Fibroblast of skin of back (primary cell): ENCODE results near the gene WASHC2A.
"Not testable (repeated sequence)": the region's sequence is repeated elsewhere in the genome, so short reads cannot be mapped to it uniquely, and the experiment has no call there.

ENCODE experiments used
- DNase-seq: peaks from one replicate; pipeline ENCODE4 v3.0.0-alpha.2; 2013

Gene WASHC2A

GRCh38 chr10:50075139-50075538, 7.4 kb downstream of the WASHC2A start:
- not testable (repeated sequence) for DNase-seq

GRCh38 chr10:50075544-50075943, 7.8 kb downstream of the WASHC2A start:
- not testable (repeated sequence) for DNase-seq

- not testable (repeated sequence) for DNase-seq
Measured at GRCh38 chr10:50091304-50091703, 23.6 kb downstream of the WASHC2A start.

- DNase-seq, result not testable (repeated sequence)
Measured at GRCh38 chr10:50092928-50093327, 25.2 kb downstream of the WASHC2A start.

- not testable (repeated sequence) for DNase-seq
Measured at GRCh38 chr10:50094630-50095029, 26.9 kb downstream of the WASHC2A start.

GRCh38 chr10:50095402-50095801, 27.6 kb downstream of the WASHC2A start:
- DNase-seq, result not testable (repeated sequence)

DNA sequence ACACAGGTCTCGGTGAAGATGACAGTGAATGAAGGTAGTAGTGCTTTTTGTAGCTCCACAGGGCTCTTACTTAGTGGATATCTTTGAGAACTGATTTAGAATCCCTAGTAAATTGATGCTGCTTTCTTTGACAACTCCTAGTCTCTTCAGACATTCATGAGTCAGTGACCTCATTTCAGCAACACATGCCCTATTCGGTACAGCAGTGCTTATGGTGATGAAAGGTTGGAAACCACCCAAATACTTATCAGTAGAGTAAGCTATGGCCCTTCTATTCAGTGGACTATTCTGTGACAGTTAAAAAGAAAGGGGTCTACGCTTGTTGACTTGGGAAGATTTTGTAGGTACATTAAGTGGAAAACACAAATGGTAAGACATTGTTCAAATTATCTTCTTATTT, 29.0 kb downstream of the WASHC2A start:
- not testable (repeated sequence) for DNase-seq

- DNase-seq, result not testable (repeated sequence)
Measured at GRCh38 chr10:50098645-50099044, 30.9 kb downstream of the WASHC2A start.

DNA sequence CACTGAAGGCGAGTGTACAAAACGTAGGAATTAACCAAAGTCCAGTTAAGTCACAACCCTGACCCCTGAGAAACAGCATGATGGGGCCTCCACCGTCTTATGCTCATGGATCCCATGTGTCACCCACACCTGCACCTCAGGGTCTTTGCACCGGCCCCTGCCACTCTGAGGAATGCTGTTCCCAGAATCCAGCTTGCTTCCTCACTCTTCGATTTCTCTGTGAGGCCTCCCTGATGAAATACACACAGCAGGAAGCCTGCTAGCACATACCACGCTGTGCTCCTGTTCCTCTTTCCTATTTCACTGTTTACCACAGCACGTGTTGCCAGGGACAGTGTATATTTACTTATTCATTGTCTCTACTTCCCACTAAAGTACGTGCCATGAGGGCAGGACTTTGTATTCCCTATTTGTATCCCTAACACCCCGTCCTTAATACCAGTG, 33.4 kb downstream of the WASHC2A start:
- not testable (repeated sequence) for DNase-seq

GRCh38 chr10:50101747-50102146, 34.0 kb downstream of the WASHC2A start:
- not testable (repeated sequence) for DNase-seq

DNA sequence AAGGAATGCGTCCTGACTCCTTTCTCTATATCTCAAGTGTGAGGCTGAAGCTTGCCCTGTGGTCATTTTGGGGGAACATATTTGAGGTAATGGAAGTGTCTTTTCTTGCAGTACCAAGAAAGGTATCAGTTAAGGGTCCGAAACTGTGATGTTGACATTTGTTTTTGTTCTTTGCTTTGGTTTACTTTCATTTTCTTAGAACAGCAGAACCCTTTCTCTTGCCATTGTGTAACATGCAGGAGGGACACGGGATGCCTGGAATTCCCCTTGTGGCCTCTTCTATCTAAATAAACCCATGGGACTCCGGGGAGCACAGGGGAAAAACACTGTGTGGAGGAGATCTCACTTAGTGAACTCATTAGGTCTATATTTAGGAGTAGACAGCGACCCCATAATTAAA, 34.5 kb downstream of the WASHC2A start:
- not testable (repeated sequence) for DNase-seq

DNA sequence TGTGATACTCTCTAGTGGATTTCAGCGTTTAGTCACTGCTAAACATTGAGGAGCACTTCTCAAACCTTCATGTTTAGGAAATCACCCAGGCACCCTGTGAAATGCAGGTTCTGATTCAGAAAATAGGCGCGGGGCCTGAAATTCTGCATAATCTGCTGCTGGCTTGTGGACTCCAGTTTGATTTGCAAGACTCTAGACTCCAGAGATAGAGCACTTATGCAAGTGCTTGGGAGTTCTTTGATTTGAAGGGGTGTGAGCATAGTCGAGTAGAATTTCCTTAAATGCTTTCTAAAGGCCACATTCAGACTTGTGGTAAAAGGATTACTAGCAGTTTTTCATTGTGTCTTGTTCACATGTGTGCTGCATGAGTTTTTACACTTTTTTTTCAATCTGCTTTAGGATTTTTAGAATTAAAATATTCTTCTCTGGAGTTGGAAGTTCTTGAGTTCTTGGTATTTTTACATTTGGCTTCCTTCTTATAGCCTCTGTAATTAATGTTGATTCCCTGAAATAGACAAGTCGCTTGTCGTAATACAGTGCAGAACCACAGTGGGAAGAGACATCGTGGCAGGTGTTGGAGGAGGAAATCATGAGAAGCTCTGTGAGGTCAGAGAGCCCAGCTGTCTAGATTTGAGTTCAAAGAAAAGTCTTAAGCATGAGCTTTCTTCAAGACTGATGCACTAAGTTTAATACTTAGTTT, 41.4 kb downstream of the WASHC2A start:
- not testable (repeated sequence) for DNase-seq

DNA sequence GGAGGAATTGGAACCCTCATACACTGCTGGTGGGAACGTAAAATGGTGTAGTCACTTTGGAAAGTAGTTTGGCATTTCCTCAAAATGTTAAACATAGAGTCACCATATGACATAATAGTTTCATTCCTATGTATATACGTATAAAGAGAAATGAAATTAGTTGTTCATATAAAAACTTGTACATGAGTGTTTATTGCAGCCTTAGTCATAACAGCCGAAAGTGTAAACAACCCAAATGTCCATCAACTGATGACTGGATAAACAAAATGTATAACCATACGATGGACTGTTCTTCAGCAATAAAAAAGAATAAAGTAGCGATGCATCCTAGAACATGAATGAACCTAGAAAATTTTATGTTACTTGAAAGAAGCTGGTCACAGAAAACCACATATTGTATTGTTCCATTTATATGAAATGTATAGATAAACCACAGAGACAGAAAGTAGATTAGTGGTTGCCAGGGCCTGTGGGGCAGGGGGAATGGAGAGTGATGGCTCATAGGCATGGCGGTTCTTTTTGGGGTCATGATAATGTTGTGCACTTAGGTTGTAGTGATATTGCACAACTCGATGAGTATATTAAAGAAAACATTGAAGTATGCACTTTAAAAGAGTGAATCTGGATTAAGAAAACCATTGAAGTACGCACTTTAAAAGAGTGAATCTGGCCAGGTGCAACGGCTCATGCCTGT, 44.8 kb downstream of the WASHC2A start:
- not testable (repeated sequence) for DNase-seq

DNA sequence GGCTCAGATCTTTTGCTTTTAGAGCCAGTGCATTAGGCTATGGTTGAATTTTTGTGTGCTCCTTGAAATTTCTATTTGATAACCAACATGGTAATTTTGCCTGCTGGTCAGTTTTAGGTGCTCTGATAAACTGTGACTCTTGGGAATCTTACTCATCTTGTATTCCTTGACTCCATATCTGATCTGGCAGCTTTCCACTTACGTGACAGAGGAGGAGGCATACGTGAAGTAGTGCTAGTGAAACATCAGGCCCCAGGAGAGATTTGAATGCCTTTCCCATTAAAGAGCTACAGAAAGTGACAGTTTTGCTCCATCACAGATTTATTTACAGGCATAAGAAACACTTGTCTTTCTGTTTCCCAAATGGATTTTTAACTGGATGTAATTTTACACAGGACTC, 59.0 kb downstream of the WASHC2A start:
- DNase-seq, result not testable (repeated sequence)

GRCh38 chr10:50127770-50128292, 60.1 kb downstream of the WASHC2A start:
- not testable (repeated sequence) for DNase-seq

- DNase-seq, result not testable (repeated sequence)
Measured at GRCh38 chr10:50131245-50131965, 63.7 kb downstream of the WASHC2A start.

DNA sequence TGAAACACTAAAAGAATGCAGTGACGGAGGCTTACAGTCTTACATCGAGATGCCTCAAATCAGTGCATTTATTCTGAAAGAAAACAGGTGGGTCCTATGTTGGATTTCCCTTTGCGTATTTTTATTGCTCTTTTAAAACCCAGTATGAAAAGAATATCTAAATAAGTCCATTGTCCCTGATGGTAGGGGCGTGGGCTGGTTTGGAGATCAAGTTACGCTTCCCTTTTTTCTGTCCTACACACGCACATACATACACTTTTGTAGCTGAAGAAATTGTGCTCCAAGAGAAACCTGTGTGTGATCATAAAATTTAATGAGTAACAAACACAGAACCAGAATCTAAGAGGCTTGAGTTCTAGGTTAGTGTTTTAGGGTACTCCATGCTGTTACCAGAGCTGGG, 64.6 kb downstream of the WASHC2A start:
- DNase-seq, result not testable (repeated sequence)

GRCh38 chr10:50132841-50133240, 65.1 kb downstream of the WASHC2A start:
- DNase-seq, result not testable (repeated sequence)

GRCh38 chr10:50143512-50144174, 75.9 kb downstream of the WASHC2A start:
- not testable (repeated sequence) for DNase-seq

- DNase-seq, result not testable (repeated sequence)
Measured at GRCh38 chr10:50145575-50145974, 77.8 kb downstream of the WASHC2A start.

DNA sequence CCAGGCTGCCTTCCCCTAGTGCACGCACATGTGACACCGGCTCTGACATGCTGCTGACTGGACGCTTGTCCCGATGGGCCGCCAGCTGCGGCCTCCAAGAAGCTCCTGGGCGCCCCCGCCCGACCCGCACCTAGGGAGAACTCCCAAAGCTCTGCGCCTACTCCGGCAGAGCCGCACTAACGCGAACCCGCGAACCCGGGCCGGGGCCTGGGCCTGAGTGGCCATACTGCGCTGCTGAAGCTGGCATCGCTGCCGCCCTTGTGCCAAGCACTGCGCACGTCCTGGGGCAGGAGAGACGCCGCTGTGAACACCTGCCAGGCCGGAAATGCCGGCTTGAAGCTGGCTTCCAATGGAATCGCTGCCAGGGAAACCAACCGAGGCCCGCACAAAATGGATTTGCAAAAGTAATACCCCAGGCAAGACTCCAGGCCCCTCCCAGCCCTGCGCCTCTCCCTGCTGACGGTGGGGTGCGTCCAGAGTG, 85.1 kb downstream of the WASHC2A start:
- DNase-seq, result no peak

DNA sequence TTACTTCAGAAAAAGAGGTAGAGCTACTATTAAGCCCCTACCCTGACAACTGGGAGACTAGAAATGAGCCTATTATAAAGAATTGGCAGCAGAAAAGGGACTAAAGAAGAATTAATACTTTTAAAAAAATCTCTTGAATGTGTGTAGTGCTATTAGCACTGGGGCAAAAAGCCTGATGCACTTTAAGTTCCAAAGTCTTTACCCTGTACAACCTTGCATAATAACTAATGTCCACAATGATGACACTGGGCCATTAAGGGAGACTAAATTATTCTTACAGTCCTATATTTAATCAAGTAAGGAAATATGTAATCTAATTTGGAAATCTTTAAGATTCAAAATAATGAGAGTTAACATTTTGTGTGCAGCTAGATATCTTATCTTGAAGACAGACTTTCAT, 90.1 kb downstream of the WASHC2A start:
- DNase-seq, result not testable (repeated sequence)
